Activated naive CD8-positive, alpha-beta T cell (primary cell): ENCODE data around the gene HES3.

ENCODE experiments used
- H3K27ac Mint-ChIP-seq: one replicate; pipeline ENCODE4 v1.8.0; 2021; ENCODE audit warnings: mixed read lengths
- H3K27me3 Mint-ChIP-seq: one replicate; pipeline ENCODE4 v1.8.0; 2021; ENCODE audit warnings: mixed read lengths
- H3K36me3 Mint-ChIP-seq: one replicate; pipeline ENCODE4 v1.8.0; 2021; ENCODE audit warnings: mixed read lengths
- H3K4me1 Mint-ChIP-seq: one replicate; pipeline ENCODE4 v1.8.0; 2021; ENCODE audit warnings: low read depth, mixed read lengths
- H3K4me3 Mint-ChIP-seq: one replicate; pipeline ENCODE4 v1.8.0; 2021; ENCODE audit warnings: mild to moderate bottlenecking, mixed read lengths
- H3K9me3 Mint-ChIP-seq: one replicate; pipeline ENCODE4 v1.8.0; 2021; ENCODE audit warnings: low read depth, mixed read lengths

HES3 gene, protein sequence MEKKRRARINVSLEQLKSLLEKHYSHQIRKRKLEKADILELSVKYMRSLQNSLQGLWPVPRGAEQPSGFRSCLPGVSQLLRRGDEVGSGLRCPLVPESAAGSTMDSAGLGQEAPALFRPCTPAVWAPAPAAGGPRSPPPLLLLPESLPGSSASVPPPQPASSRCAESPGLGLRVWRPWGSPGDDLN

DNA sequence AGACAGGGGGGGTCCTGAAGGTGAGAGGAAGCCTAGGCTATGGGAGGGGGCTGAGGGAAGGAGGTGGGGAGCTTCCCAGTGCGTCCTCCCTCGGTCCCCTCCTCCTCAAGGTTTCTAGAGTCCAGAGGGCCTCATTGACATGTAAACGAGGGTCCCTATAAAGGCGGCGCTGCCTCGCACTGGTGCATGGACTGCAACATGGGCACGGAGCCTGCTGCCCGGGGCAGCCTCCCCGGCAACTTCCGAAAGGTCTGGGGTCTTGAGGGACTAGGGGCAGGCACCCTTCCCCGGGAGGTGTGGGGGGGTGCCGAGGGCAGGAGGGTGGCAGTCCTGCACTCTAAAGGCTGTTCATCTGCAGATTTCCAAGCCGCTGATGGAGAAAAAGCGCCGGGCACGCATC, at the start of gene HES3:
TSS of gene HES3 (plus strand) at position 187 of the 400 bp plus-strand sequence. CDS start at position 374, 187 bp downstream.
- H3K27me3 Mint-ChIP-seq, result peaks cover 32% of the 10 kb centered on the region
- H3K36me3 Mint-ChIP-seq, result no peaks in the 10 kb centered on the region
- H3K4me3 Mint-ChIP-seq, result no peak within 1 kb of the TSS
- no peaks in the 10 kb centered on the region for H3K9me3 Mint-ChIP-seq
- H3K4me1 Mint-ChIP-seq, result peaks cover 11% of the 10 kb centered on the region
- H3K27ac Mint-ChIP-seq, result no peak within 1 kb of the TSS

DNA sequence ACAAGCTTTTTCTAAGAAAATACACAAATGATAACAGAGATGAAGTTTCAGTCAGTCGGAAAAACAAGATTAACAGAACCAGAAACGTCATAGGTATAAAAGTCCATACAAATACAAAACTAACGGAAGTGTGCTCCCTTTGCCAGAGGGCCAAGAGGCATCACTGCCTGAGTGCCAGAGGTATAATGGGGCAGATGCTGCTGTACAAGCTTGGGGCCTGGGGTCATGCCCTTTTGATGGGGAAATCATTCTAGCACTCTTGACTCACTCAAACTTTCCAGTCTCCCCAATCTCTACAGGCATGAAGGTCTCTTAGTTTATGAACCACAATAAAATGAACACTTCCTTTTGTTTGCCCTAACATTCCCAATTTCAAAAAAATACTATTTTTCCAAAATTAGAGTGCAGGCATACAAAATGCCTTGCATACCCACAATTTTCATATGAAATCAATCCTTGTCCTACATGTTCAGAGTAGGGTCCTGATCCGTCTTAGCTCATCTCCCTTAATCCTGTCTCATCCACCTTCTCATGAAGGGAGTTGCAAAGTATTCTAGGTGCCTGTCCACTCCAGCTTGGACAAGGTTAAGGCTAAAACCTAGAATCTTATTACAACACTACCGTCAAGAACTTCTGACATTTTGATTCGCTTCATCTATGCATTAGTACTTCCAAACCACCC, 46.1 kb upstream of the HES3 start:
- no peaks in the 10 kb centered on the region for H3K27me3 Mint-ChIP-seq
- peak overlapping the region; percentile 97 for H3K27ac Mint-ChIP-seq
- H3K4me3 Mint-ChIP-seq, result peak overlapping the region; percentile 99
- H3K36me3 Mint-ChIP-seq, result peaks cover 17% of the 10 kb centered on the region
- H3K9me3 Mint-ChIP-seq, result no peaks in the 10 kb centered on the region
- H3K4me1 Mint-ChIP-seq, result peaks cover 44% of the 10 kb centered on the region

DNA sequence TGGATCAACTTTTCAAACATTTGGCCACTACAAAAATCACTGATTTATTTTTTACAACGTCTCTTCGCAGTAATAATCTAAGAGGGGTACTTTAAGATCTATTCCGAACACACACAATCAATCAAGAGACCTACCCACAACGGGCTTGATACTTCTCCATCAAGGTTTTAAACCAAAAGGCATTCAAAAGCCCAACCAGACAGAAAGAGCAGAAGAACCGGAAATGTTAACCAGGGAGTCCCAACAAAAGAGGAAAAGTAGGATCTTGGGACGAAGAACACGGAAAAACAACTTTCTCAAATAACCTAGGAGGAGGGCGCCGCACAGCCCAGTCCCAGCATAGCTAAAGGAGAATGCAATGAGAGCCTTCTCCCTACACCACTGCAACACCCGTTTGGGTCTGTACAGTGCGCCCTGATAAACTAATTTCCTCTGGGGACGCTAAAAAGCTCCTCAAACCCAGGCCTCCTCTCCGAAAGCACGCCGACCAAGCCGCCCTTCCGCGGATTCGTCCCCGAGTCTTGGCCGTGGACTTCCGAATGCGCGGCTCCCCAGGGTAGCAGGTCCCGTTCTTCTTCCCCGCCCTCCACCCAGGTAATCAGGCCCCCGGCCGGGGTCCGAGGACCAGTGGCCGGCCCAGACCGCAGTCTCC, 45.2 kb upstream of the HES3 start:
- H3K4me1 Mint-ChIP-seq, result peaks cover 42% of the 10 kb centered on the region
- no peaks in the 10 kb centered on the region for H3K9me3 Mint-ChIP-seq
- peak overlapping the region; percentile 97 for H3K27ac Mint-ChIP-seq
- H3K27me3 Mint-ChIP-seq, result no peaks in the 10 kb centered on the region
- H3K36me3 Mint-ChIP-seq, result peaks cover 17% of the 10 kb centered on the region
- H3K4me3 Mint-ChIP-seq, result peak overlapping the region; percentile 99

DNA sequence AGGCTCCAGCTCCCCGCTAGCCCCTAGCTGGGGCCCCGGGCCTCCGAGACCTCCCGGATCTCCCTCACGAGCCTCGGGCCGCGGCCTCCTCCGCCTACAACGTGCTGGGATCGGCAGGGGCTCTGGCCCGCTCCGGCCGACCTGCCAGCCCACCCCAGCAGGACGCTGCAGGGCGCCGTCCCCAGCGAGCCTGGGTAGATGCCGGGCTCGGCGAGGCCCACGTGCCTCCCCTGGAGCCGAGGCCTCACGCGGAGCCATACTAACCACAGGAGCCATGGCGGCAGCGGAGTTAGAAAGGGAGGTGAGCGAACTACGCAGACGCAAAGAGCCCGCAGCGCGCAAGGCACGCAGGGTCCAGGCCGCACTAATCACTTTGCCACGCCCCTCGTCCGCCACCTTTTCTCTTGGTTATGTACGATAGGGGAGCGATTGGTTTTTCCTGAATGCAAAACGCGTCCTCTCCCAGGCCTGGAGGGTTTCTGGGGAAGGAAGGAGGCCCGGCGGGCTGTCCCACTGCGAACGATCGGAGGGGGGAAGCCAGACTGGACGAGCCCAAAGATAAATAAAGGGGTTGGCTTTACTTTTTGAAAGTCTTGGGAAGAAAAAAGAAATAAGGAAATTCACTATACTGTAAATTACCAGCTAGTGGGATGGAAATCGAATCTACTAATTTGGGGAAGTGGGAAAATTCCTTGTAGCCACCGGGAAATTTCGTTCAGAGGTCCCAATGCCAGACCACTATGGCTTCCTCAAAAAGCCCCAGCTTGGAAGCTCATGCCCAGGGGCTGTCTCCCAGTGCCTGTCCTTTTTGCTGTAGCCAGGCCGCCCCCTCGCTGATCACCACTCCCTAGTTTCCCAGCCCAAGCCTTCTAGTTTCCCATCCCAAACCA, 44.4 kb upstream of the HES3 start, which contains the start of gene RPL22:
TSS of gene RPL22 (minus strand) at position 298 of the 890 bp plus-strand sequence. CDS start at position 276, 22 bp downstream.
- H3K4me1 Mint-ChIP-seq, result peaks cover 42% of the 10 kb centered on the region
- H3K36me3 Mint-ChIP-seq, result peaks cover 17% of the 10 kb centered on the region
- H3K4me3 Mint-ChIP-seq, result peak within 1 kb of the TSS; percentile 99
- no peaks in the 10 kb centered on the region for H3K9me3 Mint-ChIP-seq
- no peaks in the 10 kb centered on the region for H3K27me3 Mint-ChIP-seq
- peak within 1 kb of the TSS; percentile 97 for H3K27ac Mint-ChIP-seq

DNA sequence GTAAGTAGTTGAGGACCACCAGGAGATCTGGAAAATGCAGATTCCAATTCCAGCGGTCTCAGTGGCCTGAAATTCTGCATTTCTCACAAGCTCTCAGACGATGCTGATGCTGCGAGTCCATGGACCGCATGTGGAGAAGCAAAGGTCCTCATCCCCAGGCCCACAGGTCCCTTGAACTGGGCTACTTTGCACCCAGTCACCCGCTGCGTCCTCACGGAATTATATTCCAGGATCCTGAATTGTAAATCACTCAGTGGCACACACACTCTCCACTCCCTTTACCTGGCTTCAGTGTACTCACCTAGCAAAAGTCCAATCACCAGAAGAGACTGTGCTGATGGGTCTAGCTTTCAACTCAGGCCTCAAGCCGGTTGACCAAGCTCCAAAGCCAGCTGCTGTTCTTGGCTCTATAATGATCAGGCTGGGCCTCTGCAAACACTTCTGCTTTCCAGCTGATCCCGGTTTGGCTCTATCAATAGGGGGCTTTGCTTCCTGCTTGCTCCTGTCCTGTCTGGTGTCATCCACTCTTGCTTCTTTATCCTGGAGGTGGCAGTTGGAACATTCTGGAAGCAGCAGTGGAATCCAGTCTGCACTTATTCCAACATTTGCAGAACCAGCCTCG, 43.7 kb upstream of the HES3 start:
- Mint-ChIP-seq H3K36me3 (peaks cover 17% of the 10 kb centered on the region), H3K9me3 (no peaks in the 10 kb centered on the region), H3K4me3 (peak overlapping the region; percentile 99), H3K4me1 (peaks cover 47% of the 10 kb centered on the region), H3K27ac (peak overlapping the region; percentile 97), H3K27me3 (no peaks in the 10 kb centered on the region)

DNA sequence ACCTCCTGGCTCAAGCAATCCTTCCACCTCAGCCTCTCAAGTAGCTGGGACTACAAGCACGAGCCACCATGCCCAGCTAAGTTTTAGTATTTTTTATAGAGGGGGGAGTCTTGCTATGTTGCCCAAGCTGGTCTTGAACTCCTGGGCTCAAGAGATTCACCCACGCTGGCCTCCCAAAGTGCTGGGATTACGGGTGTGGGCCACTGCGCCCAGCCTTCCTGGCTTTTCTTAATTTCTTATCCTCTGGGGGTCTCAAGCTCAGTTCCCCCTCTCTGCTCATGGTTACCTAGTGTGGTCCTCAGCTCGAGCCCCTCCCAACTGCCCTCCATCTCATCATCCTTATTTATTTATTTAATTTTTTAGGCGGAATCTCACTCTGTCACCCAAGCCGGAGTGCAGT, 41.7 kb upstream of the HES3 start:
- peaks cover 37% of the 10 kb centered on the region for H3K4me1 Mint-ChIP-seq
- no peaks in the 10 kb centered on the region for H3K9me3 Mint-ChIP-seq
- no peak overlapping the region for H3K4me3 Mint-ChIP-seq
- no peaks in the 10 kb centered on the region for H3K27me3 Mint-ChIP-seq
- no peak overlapping the region for H3K27ac Mint-ChIP-seq
- peaks cover 14% of the 10 kb centered on the region for H3K36me3 Mint-ChIP-seq

DNA sequence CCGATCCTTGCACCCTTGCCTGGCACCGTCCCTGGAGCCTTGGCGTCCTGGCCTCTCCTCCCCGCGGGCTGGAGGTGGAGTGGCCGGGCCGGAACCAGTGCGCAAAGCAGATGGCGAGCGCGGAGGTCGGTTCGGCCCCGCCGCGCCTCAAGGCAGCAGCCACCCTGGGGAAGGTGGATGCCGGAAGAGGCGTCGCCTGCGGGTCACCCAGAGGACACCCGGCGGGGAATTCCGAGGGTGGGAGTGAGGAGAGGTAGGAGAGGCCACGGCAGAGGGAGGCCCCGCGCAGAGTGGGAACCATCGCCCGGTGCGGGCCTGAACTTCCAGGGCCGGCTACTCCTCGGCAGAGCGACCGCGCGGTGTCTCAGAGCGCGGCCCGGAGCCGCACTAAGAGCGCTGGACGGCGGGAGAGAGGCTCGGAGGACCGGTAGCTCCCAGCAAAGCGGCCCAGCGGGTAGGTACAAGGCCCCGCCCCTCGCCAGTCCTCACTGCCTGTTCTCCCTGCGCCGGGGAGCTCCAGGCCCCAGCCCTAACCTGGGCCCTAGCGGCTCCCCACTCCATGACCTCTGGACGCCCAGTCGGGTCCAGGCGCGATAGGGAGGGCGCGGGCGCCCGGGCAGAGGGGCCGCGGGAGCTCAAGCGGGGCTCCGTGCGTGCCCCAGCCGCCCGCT, 38.0 kb upstream of the HES3 start, which contains the start of gene RNF207:
TSS of gene RNF207 (plus strand) at position 271 of the 671 bp plus-strand sequence. CDS start 417 bp downstream, outside the sequence.
- Mint-ChIP-seq H3K27me3 (peaks cover 8% of the 10 kb centered on the region), H3K27ac (no peak within 1 kb of the TSS), H3K4me1 (peaks cover 13% of the 10 kb centered on the region), H3K9me3 (no peaks in the 10 kb centered on the region), H3K36me3 (no peaks in the 10 kb centered on the region), H3K4me3 (peak within 1 kb of the TSS; percentile 77)

DNA sequence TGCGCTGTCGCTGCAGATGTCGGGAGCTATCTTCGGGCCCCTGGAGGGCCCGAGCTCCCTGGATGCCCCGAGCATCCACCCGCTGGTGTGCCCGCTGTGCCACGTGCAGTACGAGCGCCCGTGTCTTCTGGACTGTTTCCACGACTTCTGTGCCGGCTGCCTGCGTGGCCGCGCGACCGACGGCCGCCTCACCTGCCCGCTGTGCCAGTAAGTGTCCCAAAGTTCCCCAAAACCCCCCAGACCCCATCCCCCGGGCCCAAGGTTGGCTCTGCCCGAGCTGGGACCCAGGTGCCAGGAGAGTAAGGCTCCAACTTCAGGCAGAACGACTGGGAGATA, 37.5 kb upstream of the HES3 start:
- no peak overlapping the region for H3K27ac Mint-ChIP-seq
- no peaks in the 10 kb centered on the region for H3K36me3 Mint-ChIP-seq
- peaks cover 8% of the 10 kb centered on the region for H3K27me3 Mint-ChIP-seq
- no peaks in the 10 kb centered on the region for H3K9me3 Mint-ChIP-seq
- H3K4me3 Mint-ChIP-seq, result peak overlapping the region; percentile 72
- peaks cover 13% of the 10 kb centered on the region for H3K4me1 Mint-ChIP-seq

DNA sequence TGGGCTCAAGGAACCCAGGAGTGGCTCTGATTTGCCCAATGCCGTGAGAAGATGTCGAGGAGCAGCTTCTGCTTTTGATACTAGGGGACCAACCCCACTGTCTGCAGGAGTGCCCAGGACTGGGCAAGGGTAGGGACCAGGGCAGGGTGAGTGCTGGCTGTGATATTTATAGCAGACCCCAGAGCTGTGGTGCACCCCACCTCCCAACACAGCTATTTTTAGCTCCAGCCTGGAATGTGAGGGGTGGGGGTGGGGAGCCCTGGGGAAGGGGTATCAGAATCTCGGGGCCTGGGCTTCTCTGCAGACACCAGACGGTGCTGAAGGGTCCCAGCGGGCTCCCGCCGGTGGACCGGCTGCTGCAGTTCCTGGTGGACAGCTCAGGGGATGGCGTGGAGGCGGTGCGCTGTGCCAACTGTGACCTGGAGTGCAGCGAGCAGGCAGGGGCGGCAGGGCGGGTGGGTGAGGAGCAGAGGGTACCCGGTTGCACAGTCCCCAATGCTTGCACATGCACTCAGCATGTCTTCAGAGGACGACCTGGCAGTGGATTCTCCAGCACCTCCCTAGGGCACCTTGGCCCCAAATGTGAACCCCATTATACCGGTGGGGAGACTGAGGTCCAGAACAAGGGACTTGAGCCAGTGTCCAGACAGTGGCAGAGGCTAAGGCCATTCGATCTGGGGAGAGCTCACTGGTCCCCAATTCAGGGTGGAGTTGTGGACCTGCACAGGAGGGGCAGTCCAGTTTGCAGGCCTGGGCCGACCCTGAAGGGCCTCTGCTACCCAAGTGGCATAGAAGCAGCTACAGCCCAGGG, 36.7 kb upstream of the HES3 start:
- no peaks in the 10 kb centered on the region for H3K9me3 Mint-ChIP-seq
- H3K4me3 Mint-ChIP-seq, result peak overlapping the region; percentile 72
- H3K27ac Mint-ChIP-seq, result no peak overlapping the region
- no peaks in the 10 kb centered on the region for H3K36me3 Mint-ChIP-seq
- peaks cover 11% of the 10 kb centered on the region for H3K27me3 Mint-ChIP-seq
- peaks cover 13% of the 10 kb centered on the region for H3K4me1 Mint-ChIP-seq

DNA sequence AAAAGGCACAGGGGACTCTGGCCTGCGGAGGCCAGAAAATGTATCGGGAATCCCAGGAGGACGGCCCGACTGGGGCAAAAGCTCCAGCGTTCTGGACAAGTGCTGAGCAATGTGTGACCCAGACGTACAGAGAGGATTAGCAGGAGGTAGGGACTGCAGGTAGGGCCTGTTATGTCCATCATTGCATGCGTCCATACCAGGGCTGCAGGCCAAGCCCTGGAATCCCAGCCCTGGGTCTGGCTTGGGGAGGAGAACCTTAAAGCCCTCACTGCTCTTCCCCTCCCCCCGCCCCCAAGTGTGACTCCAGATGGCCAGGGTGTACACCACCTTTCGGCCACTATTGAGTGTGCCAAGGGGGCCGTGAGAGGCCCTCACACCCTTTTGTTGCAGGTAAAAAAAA, 36.1 kb upstream of the HES3 start:
- no peaks in the 10 kb centered on the region for H3K9me3 Mint-ChIP-seq

DNA sequence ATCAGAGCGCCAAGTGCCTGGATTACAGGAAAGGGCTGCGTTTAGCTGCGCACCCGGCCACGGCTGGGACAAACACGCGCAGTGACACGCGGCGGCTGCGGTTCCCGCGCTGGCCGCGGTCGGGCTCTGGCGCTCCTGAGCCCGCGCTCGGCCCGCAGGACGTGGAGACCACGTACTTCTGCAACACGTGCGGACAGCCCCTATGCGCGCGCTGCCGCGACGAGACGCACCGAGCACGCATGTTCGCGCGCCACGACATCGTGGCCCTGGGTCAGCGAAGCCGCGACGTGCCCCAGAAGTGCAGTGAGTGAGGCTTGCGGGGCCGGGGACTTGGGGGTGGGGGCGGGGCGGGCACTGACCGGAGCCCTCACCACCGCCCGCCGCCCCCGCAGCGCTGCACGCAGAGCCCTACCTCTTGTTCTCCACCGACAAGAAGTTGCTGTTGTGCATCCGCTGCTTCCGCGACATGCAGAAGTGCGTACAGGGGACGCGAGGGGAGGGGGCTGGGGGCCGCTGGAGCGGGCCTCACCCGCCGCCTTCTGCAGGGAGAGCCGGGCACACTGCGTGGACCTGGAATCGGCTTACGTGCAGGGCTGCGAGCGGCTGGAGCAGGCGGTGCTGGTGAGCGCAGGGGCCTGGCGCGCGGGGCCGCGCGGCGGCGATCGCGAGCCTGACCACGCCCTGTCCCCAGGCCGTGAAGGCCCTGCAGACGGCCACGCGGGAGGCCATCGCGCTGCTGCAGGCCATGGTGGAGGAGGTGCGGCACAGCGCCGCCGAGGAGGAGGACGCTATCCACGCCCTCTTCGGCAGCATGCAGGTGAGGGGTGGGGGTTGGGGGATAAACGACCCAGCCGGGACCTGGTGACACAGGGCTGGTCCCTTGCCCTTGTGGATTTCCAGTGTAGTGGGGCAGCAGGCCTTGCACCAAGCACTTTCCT, 35.0 kb upstream of the HES3 start:
- H3K9me3 Mint-ChIP-seq, result no peaks in the 10 kb centered on the region
- H3K4me3 Mint-ChIP-seq, result peak overlapping the region; percentile 30
- no peaks in the 10 kb centered on the region for H3K36me3 Mint-ChIP-seq
- H3K27ac Mint-ChIP-seq, result no peak overlapping the region
- peaks cover 13% of the 10 kb centered on the region for H3K4me1 Mint-ChIP-seq
- peaks cover 12% of the 10 kb centered on the region for H3K27me3 Mint-ChIP-seq

More for the DNA sequence above, 36.1 kb upstream of the HES3 start:
- Mint-ChIP-seq H3K4me3 (peak overlapping the region; percentile 35), H3K27ac (no peak overlapping the region), H3K27me3 (peaks cover 12% of the 10 kb centered on the region), H3K4me1 (peaks cover 13% of the 10 kb centered on the region), H3K36me3 (no peaks in the 10 kb centered on the region)
